Measurements from ENCODE around the gene NLK.

Gene NLK

DNA sequence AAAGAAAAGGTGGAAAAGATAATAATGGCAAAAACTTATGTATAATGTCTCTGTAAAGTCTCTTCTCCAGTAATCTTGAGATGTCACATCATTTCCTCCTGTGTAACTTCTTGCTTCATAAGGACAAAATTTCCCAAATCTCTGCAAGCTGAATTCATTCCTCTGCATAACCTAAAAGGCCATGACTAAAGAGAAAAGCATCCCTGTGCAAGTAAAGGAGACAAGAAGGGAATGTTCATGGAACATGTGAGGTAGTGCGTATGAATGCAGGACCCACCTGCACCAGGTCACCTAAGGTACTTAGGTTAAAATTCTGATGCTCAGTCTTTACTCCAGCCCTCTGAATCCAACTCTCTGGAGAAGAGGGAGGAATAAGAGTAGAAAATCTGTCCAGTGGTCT, 46.9 kb upstream of the NLK start:
- H3K9ac ChIP-seq (ENCODE audit: low read depth, low read length) = no peak overlapping the region
- H3K27ac ChIP-seq (ENCODE audit: low read length) = no peak overlapping the region
- H3K27me3 ChIP-seq (ENCODE audit: insufficient read depth, low read length, poor library complexity) = peaks cover 24% of the 10 kb centered on the region
- DNase-seq (no peak), ATAC-seq (ENCODE audit: insufficient read depth, low read depth) (no peak)
- no peak overlapping the region for H3K4me3 ChIP-seq (ENCODE audit: low read depth in 1 of 2, low read length in 2 of 2)
- no peak overlapping the region for H2AFZ ChIP-seq (ENCODE audit: low read depth, low read length)
- H3K4me2 ChIP-seq (ENCODE audit: insufficient read depth, low read length) = no peak overlapping the region
- H3K79me2 ChIP-seq (ENCODE audit: insufficient read depth, low read length) = no peaks in the 10 kb centered on the region
- TF ChIP-seq, protein P1, sequence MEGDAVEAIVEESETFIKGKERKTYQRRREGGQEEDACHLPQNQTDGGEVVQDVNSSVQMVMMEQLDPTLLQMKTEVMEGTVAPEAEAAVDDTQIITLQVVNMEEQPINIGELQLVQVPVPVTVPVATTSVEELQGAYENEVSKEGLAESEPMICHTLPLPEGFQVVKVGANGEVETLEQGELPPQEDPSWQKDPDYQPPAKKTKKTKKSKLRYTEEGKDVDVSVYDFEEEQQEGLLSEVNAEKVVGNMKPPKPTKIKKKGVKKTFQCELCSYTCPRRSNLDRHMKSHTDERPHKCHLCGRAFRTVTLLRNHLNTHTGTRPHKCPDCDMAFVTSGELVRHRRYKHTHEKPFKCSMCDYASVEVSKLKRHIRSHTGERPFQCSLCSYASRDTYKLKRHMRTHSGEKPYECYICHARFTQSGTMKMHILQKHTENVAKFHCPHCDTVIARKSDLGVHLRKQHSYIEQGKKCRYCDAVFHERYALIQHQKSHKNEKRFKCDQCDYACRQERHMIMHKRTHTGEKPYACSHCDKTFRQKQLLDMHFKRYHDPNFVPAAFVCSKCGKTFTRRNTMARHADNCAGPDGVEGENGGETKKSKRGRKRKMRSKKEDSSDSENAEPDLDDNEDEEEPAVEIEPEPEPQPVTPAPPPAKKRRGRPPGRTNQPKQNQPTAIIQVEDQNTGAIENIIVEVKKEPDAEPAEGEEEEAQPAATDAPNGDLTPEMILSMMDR (IDR thresholded peaks at IDR 0.05; ENCODE audit: borderline replicate concordance, extremely low read depth, low read length, poor library complexity, severe bottlenecking) = no peak
- H4K20me1 ChIP-seq (ENCODE audit: insufficient read depth, low read length) = no peaks in the 10 kb centered on the region
- H3K4me1 ChIP-seq (ENCODE audit: insufficient read depth, low read length) = no peaks in the 10 kb centered on the region
- no peaks in the 10 kb centered on the region for H3K36me3 ChIP-seq (ENCODE audit: insufficient read depth, low read length)
- no peaks in the 10 kb centered on the region for H3K9me3 ChIP-seq (ENCODE audit: insufficient read depth, low read length, severe bottlenecking)

DNA sequence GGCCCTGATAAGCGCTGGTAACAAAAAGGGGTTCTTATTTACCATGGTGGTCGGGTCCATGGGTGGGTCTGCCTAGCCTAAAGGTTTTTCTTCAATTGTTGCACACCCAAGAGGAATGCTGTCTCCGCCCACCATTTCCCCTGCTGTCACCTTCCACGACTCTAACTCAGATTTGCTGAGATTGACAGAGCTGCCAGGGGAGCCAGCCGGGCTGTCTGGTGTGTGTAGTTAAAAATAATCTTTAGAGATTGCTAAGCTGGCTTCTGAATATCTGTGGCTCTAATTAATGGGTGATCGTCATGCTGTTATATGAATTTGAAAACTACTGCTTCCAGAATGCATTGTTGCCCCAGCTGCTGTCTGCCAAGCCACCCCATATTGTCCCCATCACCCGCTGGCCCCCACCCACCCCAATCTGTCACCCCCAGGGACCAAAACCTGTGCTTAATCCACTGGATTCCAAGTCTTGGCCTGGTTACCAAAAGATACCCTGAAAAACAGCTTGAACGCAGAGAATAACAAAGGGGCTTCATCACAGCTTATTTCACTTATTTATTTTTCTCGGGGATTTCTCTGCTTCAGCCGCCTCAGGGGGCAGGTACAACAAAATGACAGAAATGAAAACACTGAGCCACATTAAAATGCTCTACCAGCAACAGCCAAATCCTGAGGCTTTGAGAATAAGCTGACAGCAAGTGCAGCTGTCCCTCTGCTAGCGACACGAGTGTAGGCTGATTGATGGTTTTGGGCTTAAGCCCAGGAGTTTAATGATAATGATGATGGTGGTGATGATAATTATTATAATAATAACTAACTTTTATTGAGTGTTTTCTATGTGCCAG, 46.1 kb upstream of the NLK start:
- Histone ChIP-seq H3K36me3 (ENCODE audit: insufficient read depth, low read length) (no peaks in the 10 kb centered on the region), H4K20me1 (ENCODE audit: insufficient read depth, low read length) (no peaks in the 10 kb centered on the region), H3K27me3 (ENCODE audit: insufficient read depth, low read length, poor library complexity) (peaks cover 19% of the 10 kb centered on the region), H3K9me3 (ENCODE audit: insufficient read depth, low read length, severe bottlenecking) (no peaks in the 10 kb centered on the region), H3K27ac (ENCODE audit: low read length) (no peak overlapping the region), H3K4me2 (ENCODE audit: insufficient read depth, low read length) (no peak overlapping the region), H3K79me2 (ENCODE audit: insufficient read depth, low read length) (no peaks in the 10 kb centered on the region), H3K4me1 (ENCODE audit: insufficient read depth, low read length) (no peaks in the 10 kb centered on the region), H3K9ac (ENCODE audit: low read depth, low read length) (no peak overlapping the region), H2AFZ (ENCODE audit: low read depth, low read length) (no peak overlapping the region), H3K4me3 (ENCODE audit: low read depth in 1 of 2, low read length in 2 of 2) (no peak overlapping the region)
- no peak for DNase-seq
- no peak for ATAC-seq (ENCODE audit: insufficient read depth, low read depth)
- TF ChIP-seq EZH2 (IDR thresholded peaks at IDR 0.05; ENCODE audit: borderline replicate concordance, low read depth, low read length, severe bottlenecking) = no peak

DNA sequence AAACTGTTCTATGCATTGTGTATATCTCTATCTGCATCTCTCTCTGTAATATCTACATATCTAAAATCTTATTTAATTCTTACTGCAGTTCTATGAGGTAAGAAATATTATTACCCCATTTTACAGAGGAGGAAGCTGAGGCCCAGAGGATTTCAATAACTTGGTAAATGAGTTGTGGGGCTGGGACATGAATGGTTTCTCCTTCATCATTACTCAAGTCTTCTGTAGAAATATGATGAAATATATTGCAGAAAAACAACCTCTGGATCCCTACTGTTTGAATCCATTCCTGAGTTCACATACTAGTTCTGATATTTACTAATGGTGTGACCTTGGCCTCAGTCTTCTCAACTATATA, 45.5 kb upstream of the NLK start:
- ATAC-seq (ENCODE audit: insufficient read depth, low read depth) = no peak

DNA sequence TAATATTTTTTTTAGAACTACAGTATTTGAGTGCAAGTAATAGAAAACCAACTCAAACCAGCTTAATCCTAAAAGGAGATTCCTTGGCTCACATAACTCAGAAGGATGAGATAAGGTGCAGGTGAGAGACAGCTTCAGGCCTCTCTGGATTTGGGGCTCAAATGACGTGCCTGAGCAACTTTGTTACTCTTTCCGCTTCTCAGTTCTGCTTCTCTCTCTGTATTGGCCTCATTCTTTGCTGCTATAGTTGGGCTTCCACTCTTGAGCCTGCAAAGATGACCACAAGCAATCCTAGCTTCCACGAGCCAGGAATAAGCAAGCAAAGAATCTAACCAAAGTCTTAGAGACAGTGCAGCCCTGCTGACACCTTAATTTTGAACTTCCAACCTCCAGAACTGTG, 45.0 kb upstream of the NLK start:
- no peaks in the 10 kb centered on the region for H3K9me3 ChIP-seq (ENCODE audit: insufficient read depth, low read length, severe bottlenecking)
- H3K9ac ChIP-seq (ENCODE audit: low read depth, low read length) = no peak overlapping the region
- H3K79me2 ChIP-seq (ENCODE audit: insufficient read depth, low read length) = no peaks in the 10 kb centered on the region
- no peaks in the 10 kb centered on the region for H4K20me1 ChIP-seq (ENCODE audit: insufficient read depth, low read length)
- no peak for TF ChIP-seq EZH2 (IDR thresholded peaks at IDR 0.05; ENCODE audit: borderline replicate concordance, low read depth, low read length, severe bottlenecking)
- TF ChIP-seq, protein P1 (IDR thresholded peaks at IDR 0.05; ENCODE audit: borderline replicate concordance, extremely low read depth, low read length, poor library complexity, severe bottlenecking) = no peak
- ATAC-seq (ENCODE audit: insufficient read depth, low read depth) = no peak
- H2AFZ ChIP-seq (ENCODE audit: low read depth, low read length) = no peak overlapping the region
- H3K36me3 ChIP-seq (ENCODE audit: insufficient read depth, low read length) = no peaks in the 10 kb centered on the region
- no peak overlapping the region for H3K4me2 ChIP-seq (ENCODE audit: insufficient read depth, low read length)
- H3K4me3 ChIP-seq (ENCODE audit: low read depth in 1 of 2, low read length in 2 of 2) = no peak overlapping the region
- H3K27ac ChIP-seq (ENCODE audit: low read length) = no peak overlapping the region
- peaks cover 19% of the 10 kb centered on the region for H3K27me3 ChIP-seq (ENCODE audit: insufficient read depth, low read length, poor library complexity)
- no peak for DNase-seq
- H3K4me1 ChIP-seq (ENCODE audit: insufficient read depth, low read length) = no peaks in the 10 kb centered on the region

More for the DNA sequence above, 45.5 kb upstream of the NLK start:
- Histone ChIP-seq H3K4me1 (ENCODE audit: insufficient read depth, low read length) (no peaks in the 10 kb centered on the region), H3K27ac (ENCODE audit: low read length) (no peak overlapping the region), H3K27me3 (ENCODE audit: insufficient read depth, low read length, poor library complexity) (peaks cover 19% of the 10 kb centered on the region), H3K9me3 (ENCODE audit: insufficient read depth, low read length, severe bottlenecking) (no peaks in the 10 kb centered on the region), H3K79me2 (ENCODE audit: insufficient read depth, low read length) (no peaks in the 10 kb centered on the region), H4K20me1 (ENCODE audit: insufficient read depth, low read length) (no peaks in the 10 kb centered on the region), H2AFZ (ENCODE audit: low read depth, low read length) (no peak overlapping the region), H3K4me2 (ENCODE audit: insufficient read depth, low read length) (no peak overlapping the region), H3K9ac (ENCODE audit: low read depth, low read length) (no peak overlapping the region), H3K36me3 (ENCODE audit: insufficient read depth, low read length) (no peaks in the 10 kb centered on the region), H3K4me3 (ENCODE audit: low read depth in 1 of 2, low read length in 2 of 2) (no peak overlapping the region)
- TF ChIP-seq, protein P1 (IDR thresholded peaks at IDR 0.05; ENCODE audit: borderline replicate concordance, extremely low read depth, low read length, poor library complexity, severe bottlenecking) = no peak
- no peak for DNase-seq
